22Rv1 (cell line): ENCODE data around the gene ADAP1.

ENCODE experiments used
- H3K27ac ChIP-seq: fragments of 450-650 bp; 2 replicates; pipeline ENCODE4 v1.5.1; 2017
- CTCF ChIP-seq: fragments of 450-650 bp; IDR thresholded peaks from 2 replicates; pipeline ENCODE4 v1.5.1; 2017; ENCODE audit warnings: mild to moderate bottlenecking
- ZFX ChIP-seq: fragments of 450-650 bp; IDR thresholded peaks from 2 replicates; pipeline ENCODE4 v1.6.1; 2017; ENCODE audit warnings: antibody characterized with exemption, borderline replicate concordance

Gene ADAP1

GRCh38 chr7:939843-940242 is 14.6 kb downstream of the ADAP1 start:
- H3K27ac ChIP-seq: no peak overlapping the region
- TF ChIP-seq ZFX (no peak), CTCF (no peak)

GRCh38 chr7:938546-939185 is 15.8 kb downstream of the ADAP1 start:
- H3K27ac ChIP-seq: no peak overlapping the region
- no peak for TF ChIP-seq ZFX
- TF ChIP-seq CTCF: no peak

GRCh38 chr7:937856-938484 is 16.5 kb downstream of the ADAP1 start:
- TF ChIP-seq CTCF (no peak), ZFX (no peak)
- H3K27ac ChIP-seq: no peak overlapping the region

- H3K27ac ChIP-seq: no peak overlapping the region
- TF ChIP-seq ZFX: no peak
- TF ChIP-seq CTCF: no peak
These were observed 18.0 kb downstream of the ADAP1 start for GRCh38 chr7:936386-937054.

GRCh38 chr7:935874-936385 is 18.6 kb downstream of the ADAP1 start:
- TF ChIP-seq CTCF: no peak
- no peak for TF ChIP-seq ZFX
- H3K27ac ChIP-seq: no peak overlapping the region

- no peak for TF ChIP-seq CTCF
- TF ChIP-seq ZFX: no peak
- H3K27ac ChIP-seq: no peak overlapping the region
These were observed 19.2 kb downstream of the ADAP1 start for GRCh38 chr7:935164-935873.
